SH-SY5Y (cell line): ENCODE measurements around the gene CLIC1.

Experiments used
- GATA2 ChIP-seq: IDR thresholded peaks from 2 replicates; pipeline ENCODE4 v1.6.1; 2011; ENCODE audit warnings: mild to moderate bottlenecking, low read depth, low read length
- GATA3 ChIP-seq: IDR thresholded peaks from 2 replicates; pipeline ENCODE4 v1.6.1; 2011; ENCODE audit warnings: low read depth, mild to moderate bottlenecking, low read length, moderate library complexity

DNA sequence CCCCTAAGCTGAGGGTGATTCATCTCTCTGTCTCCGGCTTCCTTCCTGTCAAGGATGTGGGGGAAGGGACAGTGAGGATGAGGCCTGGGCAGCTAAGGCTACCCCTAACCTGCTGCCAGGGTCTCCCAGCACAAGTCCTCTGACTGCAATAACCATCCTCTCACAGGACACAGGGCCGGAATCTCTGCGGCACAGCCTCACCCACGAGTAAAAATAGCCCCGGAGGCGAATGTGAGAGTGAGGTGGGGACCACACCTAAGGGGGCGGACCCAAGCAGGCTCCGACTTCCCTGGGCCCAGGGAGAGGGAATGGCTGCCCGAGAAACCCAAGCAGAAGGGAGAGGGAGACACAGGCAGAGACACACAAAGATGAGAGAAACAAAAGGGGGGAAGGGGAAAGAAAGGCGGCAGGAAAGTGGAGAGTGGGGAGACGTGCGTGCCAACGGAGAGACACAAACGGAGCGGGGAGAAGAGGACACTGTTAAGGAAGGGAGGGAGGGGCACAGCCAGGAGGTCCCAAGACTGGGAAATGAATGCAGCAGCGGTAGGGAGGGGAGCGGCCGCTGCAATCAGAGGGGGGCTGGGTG lies 1.4 kb downstream of the CLIC1 start:
- TF ChIP-seq GATA2 (no peak), GATA3 (no peak)
